ENCODE measurements around the gene LIN7B. TPM values are rescaled to one million over a fixed set of nuclear protein-coding genes. Genes with fewer than 3 reads are reported as not detected.
A peak's percentile ranks its signal among the peaks of the same experiment; 100 is the strongest.

Gene LIN7B
- total and polyA plus RNA-seq, 2 of the 13 experiments (the other 11 are each of a cell fraction or from before 2014, with no cell fraction given), result 5.3 to 7.6 TPM

- no peak for TF ChIP-seq ZNF296 (CRISPR knock-in tag; conservative IDR thresholded peaks at IDR 0.05)
- no peak for TF ChIP-seq PHF8 (CRISPR knock-in tag; IDR thresholded peaks at IDR 0.05)
- TF ChIP-seq ZNF24 (IDR thresholded peaks at IDR 0.05), result no peak
- no peak; the same call in 1 of the 2 replicates for TF ChIP-seq ZNF350 (CRISPR knock-in tag; IDR thresholded peaks at IDR 0.05; ENCODE audit: borderline replicate concordance, low read depth)
- no peak for TF ChIP-seq TEAD2 (CRISPR knock-in tag; IDR thresholded peaks at IDR 0.05)
- no peak for TF ChIP-seq KLF13 (CRISPR knock-in tag; IDR thresholded peaks at IDR 0.05)
- TF ChIP-seq FOXJ3 (CRISPR knock-in tag; IDR thresholded peaks at IDR 0.05; ENCODE audit: borderline replicate concordance), result no peak
- TF ChIP-seq BCLAF1 (IDR thresholded peaks at IDR 0.05), result no peak
- TF ChIP-seq MYC (CRISPR knock-in tag; IDR thresholded peaks at IDR 0.05; ENCODE audit: borderline replicate concordance), result no peak
- TF ChIP-seq MAFK (conservative IDR thresholded peaks at IDR 0.05 in 1 of 2, IDR thresholded peaks at IDR 0.05 in 1 of 2; ENCODE audit: low read length in 2 of 2), result no peak
- no peak for TF ChIP-seq HMGXB3 (CRISPR knock-in tag; IDR thresholded peaks at IDR 0.05; ENCODE audit: borderline replicate concordance)
- TF ChIP-seq SOX13 (IDR thresholded peaks at IDR 0.05), result no peak
- no peak for TF ChIP-seq SOX13 (CRISPR knock-in tag; conservative IDR thresholded peaks at IDR 0.05 in 1 of 2, IDR thresholded peaks at IDR 0.05 in 1 of 2)
- TF ChIP-seq MXI1 (IDR thresholded peaks at IDR 0.05; ENCODE audit: borderline replicate concordance, low read depth, low read length), result no peak
- TF ChIP-seq ZNF788 (CRISPR knock-in tag; IDR thresholded peaks at IDR 0.05; ENCODE audit: borderline replicate concordance), result no peak
- no peak for TF ChIP-seq MBD4 (IDR thresholded peaks at IDR 0.05; ENCODE audit: borderline replicate concordance, low read length)
- no peak for TF ChIP-seq PAWR (CRISPR knock-in tag; IDR thresholded peaks at IDR 0.05; ENCODE audit: borderline replicate concordance)
- TF ChIP-seq PCBP2 (optimal IDR thresholded peaks at IDR 0.05; ENCODE audit: low read depth, low read length, poor library complexity, severe bottlenecking), result no peak
- 0 out of 2 replicates have a peak, but pooled peaks have one; percentile 39 for TF ChIP-seq ZNF335 (CRISPR knock-in tag; IDR thresholded peaks at IDR 0.05)
- no peak for TF ChIP-seq ZNF598 (CRISPR knock-in tag; IDR thresholded peaks at IDR 0.05; ENCODE audit: borderline replicate concordance)
- no peak for TF ChIP-seq ZNF3 (CRISPR knock-in tag; IDR thresholded peaks at IDR 0.05)
Observed at GRCh38 chr19:49114630-49115363, 627 bp downstream of the LIN7B start (continued).

Measured in HepG2 (cell line).